Activated naive CD8-positive, alpha-beta T cell treated with anti-CD3 and anti-CD28 coated beads, Interleukin-2, amount 10 ng/mL, durations not matched to agents 7 days and 5 days (primary cell): ENCODE data around the gene MORN4. TPM values are rescaled to one million over a fixed set of nuclear protein-coding genes. Genes with fewer than 3 reads are reported as not detected.

Experiments used
- ATAC-seq: fragments of 150-1000 bp; cut with Tn5 transposase; one replicate; pipeline ENCODE4 v1.10.0; 2021; ENCODE audit warnings: low read depth, moderate library complexity
- POLR2A ChIA-PET: fragments of 350-600 bp; sonication (Branson Sonifier 250); formaldehyde crosslinking; loops from one replicate; lab custom pipeline; 2021; ENCODE audit warnings: antibody characterized with exemption; lab: Charles Lee
- DNase-seq: peaks from one replicate; pipeline ENCODE4 v3.0.0; 2021
- H3K27ac Mint-ChIP-seq: one replicate; pipeline ENCODE4 v1.8.0; 2022; ENCODE audit warnings: mild to moderate bottlenecking, mixed read lengths
- H3K27me3 Mint-ChIP-seq: one replicate; pipeline ENCODE4 v1.8.0; 2022; ENCODE audit warnings: mild to moderate bottlenecking, moderate library complexity, mixed read lengths
- H3K36me3 Mint-ChIP-seq: one replicate; pipeline ENCODE4 v1.8.0; 2021; ENCODE audit warnings: mild to moderate bottlenecking, mixed read lengths
- H3K4me1 Mint-ChIP-seq: one replicate; pipeline ENCODE4 v1.8.0; 2021; ENCODE audit warnings: mixed read lengths
- H3K4me3 Mint-ChIP-seq: one replicate; pipeline ENCODE4 v1.8.0; 2022; ENCODE audit warnings: mild to moderate bottlenecking, moderate library complexity, mixed read lengths
- H3K9me3 Mint-ChIP-seq: one replicate; pipeline ENCODE4 v1.8.0; 2021; ENCODE audit warnings: mixed read lengths
- total RNA-seq, 2 experiments: library from RNA; stranded (reverse); gene quantifications; one replicate each; pipeline ENCODE4 v1.2.3, GENCODE V29; 2021

MORN4 gene
- total RNA-seq: 1 to 10 TPM; 1.7 to 2.2 TPM

- Mint-ChIP-seq H3K36me3 (peaks cover 2% of the 10 kb centered on the region), H3K27ac (peak within 1 kb of the TSS; percentile 83), H3K9me3 (peaks cover 1% of the 10 kb centered on the region), H3K27me3 (no peaks in the 10 kb centered on the region), H3K4me1 (peaks cover 16% of the 10 kb centered on the region), H3K4me3 (peak within 1 kb of the TSS; percentile 95)
- POLR2A ChIA-PET: interaction anchor here (0.5 to 0.6 kb wide), 2 partner anchors 16 to 163 kb away, joined by 3 read pairs; no protein-coding TSS in a partner anchor
- peak; percentile 98 for ATAC-seq
- peak; percentile 89 for DNase-seq
These were observed at the start of gene MORN4 for GRCh38 chr10:97632949-97633884. Gene MORN4 (minus strand): TSS chr10:97633500. CDS start chr10:97619653, 13,847 bp downstream.

DNA sequence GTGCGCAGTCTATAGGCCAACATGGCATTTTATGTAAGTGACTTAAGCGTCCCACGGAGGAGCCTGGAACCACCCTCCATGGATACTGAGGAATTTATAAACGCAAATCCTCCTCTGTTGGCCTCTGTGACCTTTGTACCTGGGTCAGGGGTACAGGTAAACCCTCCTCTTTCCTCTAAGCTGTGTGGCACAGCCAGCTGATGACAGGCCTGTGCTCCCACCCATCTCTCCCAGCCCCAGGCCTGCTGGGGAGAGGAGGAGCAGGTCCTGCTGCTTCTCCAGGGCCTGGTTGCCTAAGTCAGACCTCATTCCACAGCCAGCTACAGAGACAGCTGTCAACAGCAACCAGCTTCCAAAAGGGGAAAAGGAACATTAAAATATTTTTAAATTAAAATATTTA is 48.7 kb upstream of the MORN4 start:
- Mint-ChIP-seq H3K27me3 (no peaks in the 10 kb centered on the region), H3K4me3 (no peak overlapping the region), H3K9me3 (no peaks in the 10 kb centered on the region), H3K4me1 (peaks cover 8% of the 10 kb centered on the region), H3K36me3 (no peaks in the 10 kb centered on the region), H3K27ac (no peak overlapping the region)
- ATAC-seq: no peak
- POLR2A ChIA-PET: no interaction called here
- no peak for DNase-seq

DNA sequence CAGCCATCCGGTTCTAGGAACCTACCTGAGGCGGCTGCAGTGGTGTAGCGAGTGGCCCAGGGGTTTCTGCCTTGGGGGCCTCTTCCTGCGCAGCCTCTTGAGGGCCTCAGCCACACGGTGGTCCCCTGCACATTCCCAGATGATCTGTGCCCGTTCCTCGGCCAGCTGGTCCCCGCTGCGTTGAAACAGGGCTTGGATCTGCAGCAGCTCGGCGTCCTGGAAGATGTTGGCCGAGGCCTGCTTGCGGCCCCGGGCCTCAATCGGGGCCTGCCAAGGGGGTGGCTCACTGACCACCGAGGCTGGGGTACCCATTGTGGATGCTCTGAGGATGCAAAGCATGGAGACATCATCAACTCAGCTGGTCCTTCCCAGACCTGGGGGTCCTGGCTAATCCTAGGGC is 46.3 kb upstream of the MORN4 start:
- ATAC-seq: no peak

GRCh38 chr10:97676770-97677581 is 43.7 kb upstream of the MORN4 start:
- Mint-ChIP-seq H3K9me3 (no peaks in the 10 kb centered on the region), H3K4me3 (no peak overlapping the region), H3K27me3 (no peaks in the 10 kb centered on the region), H3K27ac (no peak overlapping the region), H3K36me3 (peaks cover 1% of the 10 kb centered on the region), H3K4me1 (peaks cover 10% of the 10 kb centered on the region)
- ATAC-seq: peak; percentile 66
- DNase-seq: peak; percentile 55
- POLR2A ChIA-PET: interaction anchor here (0.5 to 2.4 kb wide), 4 partner anchors 10 to 60 kb away, joined by 3 to 8 read pairs (median 4); partner anchors contain the start of genes AVPI1 and ZFYVE27

More for the DNA sequence above, 46.3 kb upstream of the MORN4 start:
- POLR2A ChIA-PET: no interaction called here
- H3K36me3 Mint-ChIP-seq: no peaks in the 10 kb centered on the region
- DNase-seq: no peak
- H3K27ac Mint-ChIP-seq: no peak overlapping the region
- peaks cover 6% of the 10 kb centered on the region for H3K4me1 Mint-ChIP-seq
- no peak overlapping the region for H3K4me3 Mint-ChIP-seq
- H3K9me3 Mint-ChIP-seq: no peaks in the 10 kb centered on the region
- no peaks in the 10 kb centered on the region for H3K27me3 Mint-ChIP-seq

GRCh38 chr10:97675222-97675621 is 41.9 kb upstream of the MORN4 start:
- Mint-ChIP-seq H3K4me1 (peaks cover 10% of the 10 kb centered on the region), H3K4me3 (no peak overlapping the region), H3K9me3 (no peaks in the 10 kb centered on the region), H3K27ac (no peak overlapping the region), H3K36me3 (peaks cover 4% of the 10 kb centered on the region), H3K27me3 (no peaks in the 10 kb centered on the region)
- DNase-seq (no peak), ATAC-seq (no peak)
- POLR2A ChIA-PET: no interaction called here

- no peak overlapping the region for H3K27ac Mint-ChIP-seq
- H3K36me3 Mint-ChIP-seq: peaks cover 4% of the 10 kb centered on the region
- ATAC-seq (peak; percentile 67), DNase-seq (no peak)
- POLR2A ChIA-PET: no interaction called here
- H3K9me3 Mint-ChIP-seq: no peaks in the 10 kb centered on the region
- H3K4me3 Mint-ChIP-seq: no peak overlapping the region
- H3K4me1 Mint-ChIP-seq: peaks cover 10% of the 10 kb centered on the region
- no peaks in the 10 kb centered on the region for H3K27me3 Mint-ChIP-seq
These were observed 40.6 kb upstream of the MORN4 start for GRCh38 chr10:97673736-97674525.

DNA sequence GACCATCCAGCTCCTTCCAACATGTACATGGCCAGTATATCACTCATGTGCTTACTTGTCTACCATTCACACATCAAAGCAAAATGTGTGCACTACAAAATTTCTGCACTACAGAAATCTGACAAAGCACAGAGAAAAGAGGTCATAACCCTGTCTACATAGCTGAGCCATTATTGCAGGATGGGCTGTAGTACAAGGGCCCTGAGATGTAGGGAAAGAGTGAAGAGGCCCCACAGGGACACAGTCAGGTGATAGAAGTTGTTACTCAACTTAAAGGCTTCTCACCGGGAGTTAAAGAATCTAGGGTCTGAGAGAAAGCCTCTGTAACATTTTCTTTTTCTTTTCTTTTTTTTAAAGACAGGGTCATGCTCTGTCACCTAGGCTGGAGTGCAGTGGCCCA is 36.3 kb upstream of the MORN4 start:
- DNase-seq (no peak), ATAC-seq (no peak)
- H3K36me3 Mint-ChIP-seq: peaks cover 12% of the 10 kb centered on the region
- H3K4me1 Mint-ChIP-seq: peaks cover 7% of the 10 kb centered on the region
- POLR2A ChIA-PET: no interaction called here
- no peak overlapping the region for H3K27ac Mint-ChIP-seq
- no peaks in the 10 kb centered on the region for H3K9me3 Mint-ChIP-seq
- H3K4me3 Mint-ChIP-seq: no peak overlapping the region
- no peaks in the 10 kb centered on the region for H3K27me3 Mint-ChIP-seq

DNA sequence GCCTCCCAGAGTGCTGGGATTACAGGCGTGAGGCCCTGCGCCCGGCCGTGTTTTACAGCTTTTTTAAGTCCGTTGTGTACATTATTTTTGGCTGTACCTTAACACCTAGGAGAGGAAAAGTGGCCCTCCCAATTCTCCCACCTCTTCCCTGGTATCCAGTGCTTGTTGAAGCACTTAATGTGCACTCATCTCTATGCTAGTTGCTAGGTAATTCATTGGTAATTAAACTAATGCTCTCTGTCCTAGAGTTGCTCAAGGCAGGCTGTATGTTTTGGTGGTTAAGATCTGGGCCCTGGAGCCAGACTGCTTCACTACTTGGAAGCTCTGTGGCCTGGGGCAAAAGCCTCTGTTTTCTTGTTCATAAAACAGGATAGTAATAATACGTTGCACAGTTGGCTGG is 34.2 kb upstream of the MORN4 start:
- DNase-seq: no peak
- no peak overlapping the region for H3K27ac Mint-ChIP-seq
- peaks cover 3% of the 10 kb centered on the region for H3K4me1 Mint-ChIP-seq
- no peak for ATAC-seq
- H3K36me3 Mint-ChIP-seq: peaks cover 12% of the 10 kb centered on the region
- POLR2A ChIA-PET: no interaction called here
- H3K4me3 Mint-ChIP-seq: no peak overlapping the region
- no peaks in the 10 kb centered on the region for H3K27me3 Mint-ChIP-seq
- H3K9me3 Mint-ChIP-seq: no peaks in the 10 kb centered on the region

DNA sequence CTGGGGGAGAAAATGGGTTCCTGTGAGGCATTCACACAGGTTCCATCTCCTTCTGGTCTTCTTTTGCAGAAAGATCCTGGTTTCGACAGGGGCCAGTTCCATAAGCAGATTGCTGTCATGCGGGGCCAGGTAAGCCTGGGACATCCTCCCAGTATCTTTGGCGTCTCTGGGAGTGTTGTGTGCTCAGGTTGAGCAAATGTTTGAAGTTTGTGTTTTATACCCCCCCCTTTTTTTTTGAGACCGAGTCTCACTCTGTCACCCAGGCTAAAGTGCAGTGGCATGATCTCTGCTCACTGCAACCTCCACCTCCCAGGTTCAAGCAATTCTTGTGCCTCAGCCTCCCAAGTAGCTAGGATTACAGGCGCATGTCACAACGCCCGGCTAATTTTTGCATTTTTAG is 33.7 kb upstream of the MORN4 start:
- no peak overlapping the region for H3K4me3 Mint-ChIP-seq
- no peak overlapping the region for H3K27ac Mint-ChIP-seq
- POLR2A ChIA-PET: no interaction called here
- DNase-seq: no peak
- peaks cover 3% of the 10 kb centered on the region for H3K4me1 Mint-ChIP-seq
- H3K27me3 Mint-ChIP-seq: no peaks in the 10 kb centered on the region
- H3K9me3 Mint-ChIP-seq: no peaks in the 10 kb centered on the region
- ATAC-seq: no peak
- H3K36me3 Mint-ChIP-seq: peaks cover 10% of the 10 kb centered on the region

DNA sequence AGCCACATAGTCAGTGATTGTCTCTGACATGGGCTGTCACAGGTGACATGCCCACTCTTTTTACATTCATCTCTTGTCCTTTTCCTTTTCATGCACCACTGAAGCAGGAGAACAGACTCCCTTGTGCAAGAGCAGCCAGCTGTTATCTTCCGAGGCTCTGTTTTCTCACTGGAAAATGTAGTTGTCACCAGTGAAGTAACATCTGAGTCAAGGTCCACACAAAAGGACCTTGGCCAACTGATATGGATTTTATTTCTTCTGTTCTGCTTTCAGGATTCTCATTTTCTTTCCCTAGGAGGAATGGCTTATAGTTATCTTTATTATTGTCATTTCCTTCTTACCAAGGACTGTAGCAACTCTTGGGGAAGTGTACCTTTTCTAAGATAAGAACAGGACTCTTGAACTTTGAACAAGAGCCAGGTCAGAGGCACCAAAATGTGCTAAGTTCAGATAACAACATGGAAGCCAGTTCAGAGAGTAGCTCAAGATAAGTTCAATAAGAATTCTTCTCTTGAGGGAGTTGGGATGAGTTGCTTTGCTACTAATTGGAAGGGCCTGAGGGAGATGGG is 31.1 kb upstream of the MORN4 start:
- DNase-seq (no peak), ATAC-seq (no peak)
- Mint-ChIP-seq H3K36me3 (peaks cover 8% of the 10 kb centered on the region), H3K9me3 (no peaks in the 10 kb centered on the region), H3K4me3 (no peak overlapping the region), H3K27ac (no peak overlapping the region), H3K27me3 (no peaks in the 10 kb centered on the region), H3K4me1 (peaks cover 3% of the 10 kb centered on the region)
- POLR2A ChIA-PET: no interaction called here

DNA sequence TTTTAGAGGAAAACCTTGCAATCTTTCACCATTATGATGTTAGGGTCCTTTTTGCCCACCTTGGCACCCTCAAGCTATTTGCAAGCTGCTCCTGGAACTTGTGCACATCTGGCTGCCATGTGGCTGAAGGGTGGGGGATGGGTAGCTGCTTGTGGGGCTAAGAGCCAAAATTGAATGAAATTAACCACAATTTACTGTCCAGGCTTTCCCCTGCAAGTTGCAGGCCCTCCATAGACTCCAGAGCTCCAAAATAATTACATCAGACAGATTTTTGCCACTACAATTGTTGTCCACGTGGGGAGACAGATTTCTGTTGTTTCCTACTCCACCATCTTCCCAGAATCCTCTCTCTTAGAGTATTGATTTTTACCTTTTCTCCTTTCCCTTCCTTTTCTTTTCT is 26.3 kb upstream of the MORN4 start:
- Mint-ChIP-seq H3K27ac (no peak overlapping the region), H3K4me3 (no peak overlapping the region), H3K36me3 (peaks cover 8% of the 10 kb centered on the region), H3K4me1 (no peaks in the 10 kb centered on the region), H3K9me3 (no peaks in the 10 kb centered on the region), H3K27me3 (no peaks in the 10 kb centered on the region)
- DNase-seq (no peak), ATAC-seq (no peak)
- POLR2A ChIA-PET: no interaction called here

DNA sequence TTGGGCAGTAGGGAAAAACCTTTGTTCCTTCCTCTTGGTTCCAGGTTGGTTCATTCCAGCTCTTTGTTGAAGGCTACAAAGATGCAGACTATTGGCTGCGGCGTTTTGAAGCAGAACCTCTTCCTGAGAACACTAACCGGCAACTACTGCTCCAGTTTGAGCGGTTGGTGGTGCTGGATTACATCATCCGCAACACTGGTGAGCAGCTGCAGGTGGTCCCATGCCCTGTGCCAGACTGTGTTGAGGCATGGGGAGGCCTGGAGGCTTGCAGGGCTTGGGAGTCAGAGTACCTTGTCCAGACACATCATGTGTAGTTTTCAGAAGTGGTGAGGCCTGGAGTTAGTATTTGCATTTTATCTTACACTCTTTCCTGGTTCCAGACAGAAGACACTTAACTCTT is 23.5 kb upstream of the MORN4 start:
- Mint-ChIP-seq H3K27me3 (no peaks in the 10 kb centered on the region), H3K36me3 (peaks cover 17% of the 10 kb centered on the region), H3K4me3 (no peak overlapping the region), H3K9me3 (no peaks in the 10 kb centered on the region), H3K27ac (no peak overlapping the region), H3K4me1 (no peaks in the 10 kb centered on the region)
- POLR2A ChIA-PET: no interaction called here
- DNase-seq: no peak
- no peak for ATAC-seq

- H3K4me3 Mint-ChIP-seq: no peak overlapping the region
- no peaks in the 10 kb centered on the region for H3K27me3 Mint-ChIP-seq
- peaks cover 14% of the 10 kb centered on the region for H3K4me1 Mint-ChIP-seq
- ATAC-seq: no peak
- no peak overlapping the region for H3K27ac Mint-ChIP-seq
- no peaks in the 10 kb centered on the region for H3K9me3 Mint-ChIP-seq
- peaks cover 9% of the 10 kb centered on the region for H3K36me3 Mint-ChIP-seq
- POLR2A ChIA-PET: no interaction called here
- DNase-seq: no peak
These were observed 18.5 kb upstream of the MORN4 start for GRCh38 chr10:97651773-97652172.
